NCI-H2196 (cell line): ENCODE data around the gene POLR3GL.
"Not testable (repeated sequence)": the region's sequence is repeated elsewhere in the genome, so short reads cannot be mapped to it uniquely, and the experiment has no call there.

Experiments used
- DNase-seq: peaks from one replicate; lab custom pipeline; 2025; ENCODE audit not compliant: unreplicated experiment; lab: John Stamatoyannopoulos, UW

Gene POLR3GL, protein sequence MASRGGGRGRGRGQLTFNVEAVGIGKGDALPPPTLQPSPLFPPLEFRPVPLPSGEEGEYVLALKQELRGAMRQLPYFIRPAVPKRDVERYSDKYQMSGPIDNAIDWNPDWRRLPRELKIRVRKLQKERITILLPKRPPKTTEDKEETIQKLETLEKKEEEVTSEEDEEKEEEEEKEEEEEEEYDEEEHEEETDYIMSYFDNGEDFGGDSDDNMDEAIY

DNA sequence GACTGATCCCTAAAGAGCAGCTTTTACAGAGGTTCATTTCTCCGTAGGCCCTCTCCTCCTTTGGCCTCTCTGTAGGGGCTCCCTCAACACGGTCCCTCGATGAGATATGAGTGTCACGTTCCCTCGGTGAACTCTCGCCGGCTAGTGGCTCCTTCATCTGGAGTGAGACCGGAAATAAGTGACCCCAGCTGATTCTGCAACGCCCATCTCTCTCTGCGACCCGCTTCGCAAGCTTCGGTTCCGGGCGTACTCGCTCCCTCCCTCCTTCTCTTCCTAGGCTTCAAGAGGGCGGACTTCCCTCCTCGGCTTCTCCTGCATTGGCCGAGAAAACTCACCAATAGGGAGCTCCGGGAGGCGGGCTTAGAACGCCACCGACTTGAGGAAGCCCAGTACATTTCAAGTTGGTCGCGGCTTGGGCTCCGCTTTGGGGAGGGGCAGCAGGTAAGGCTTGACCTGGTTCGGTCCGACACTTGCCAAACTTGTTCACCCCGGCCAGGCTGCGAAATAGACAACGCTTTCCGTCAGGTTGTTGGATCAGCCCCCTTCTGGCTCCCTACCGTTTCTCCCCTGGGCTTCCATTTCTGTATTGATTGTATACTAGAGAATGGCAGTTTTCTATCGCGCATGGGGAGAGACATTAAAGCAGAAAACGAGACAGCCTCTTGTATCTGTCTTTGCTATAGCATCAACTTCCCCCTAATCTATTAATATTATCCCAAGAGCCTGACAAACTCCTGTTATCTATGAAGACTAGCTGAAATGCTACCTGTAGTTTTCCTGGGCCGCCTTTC lies at the start of gene POLR3GL, which contains the start of gene ANKRD34A:
POLR3GL (plus strand) TSS at position 363 of the 791 bp plus-strand sequence. CDS start 10,176 bp downstream, outside the sequence.
ANKRD34A (minus strand) TSS at position 248 of the 791 bp plus-strand sequence. CDS start 2,816 bp downstream, outside the sequence.
- peak; percentile 95 for DNase-seq

DNA sequence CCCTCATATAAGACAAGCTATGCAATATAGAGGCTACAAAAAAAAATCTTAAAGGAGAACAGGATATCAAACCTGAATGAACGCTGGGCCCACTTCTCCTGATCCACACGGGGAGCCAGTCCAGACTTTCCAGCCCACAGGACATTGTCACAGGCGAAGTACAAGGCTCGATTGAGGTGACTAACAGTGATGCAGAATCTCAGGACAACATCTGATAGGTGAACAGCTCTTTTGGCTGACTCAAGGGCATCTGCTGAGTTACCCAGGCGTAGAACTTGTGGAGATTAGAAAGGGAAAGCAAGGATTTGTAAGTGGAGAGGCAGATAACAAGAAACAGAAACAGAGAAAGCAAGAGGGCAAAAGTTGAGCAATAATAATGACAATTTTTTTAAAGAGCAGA lies 47.7 kb upstream of the POLR3GL start:
- DNase-seq = no peak

DNA sequence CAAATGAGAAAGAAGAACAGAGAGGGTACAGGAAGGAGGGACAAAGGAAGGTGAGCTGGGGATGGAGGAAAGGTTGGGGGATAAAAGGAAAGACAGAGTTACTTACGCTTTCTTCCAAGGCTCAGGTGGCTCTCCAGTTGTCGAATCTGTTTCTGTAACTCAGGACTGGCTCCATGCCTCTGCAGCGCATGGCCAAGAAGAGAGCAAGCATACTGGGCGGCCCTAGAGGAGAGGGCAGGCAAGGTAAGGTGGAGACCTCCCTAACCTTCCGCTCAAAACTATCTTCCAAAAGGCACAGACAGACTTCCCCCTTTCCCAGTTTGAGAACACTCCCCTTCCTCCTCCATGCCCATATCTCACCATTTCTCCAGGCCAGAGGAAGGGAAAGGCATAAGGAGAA lies 46.9 kb upstream of the POLR3GL start:
- no peak for DNase-seq

DNA sequence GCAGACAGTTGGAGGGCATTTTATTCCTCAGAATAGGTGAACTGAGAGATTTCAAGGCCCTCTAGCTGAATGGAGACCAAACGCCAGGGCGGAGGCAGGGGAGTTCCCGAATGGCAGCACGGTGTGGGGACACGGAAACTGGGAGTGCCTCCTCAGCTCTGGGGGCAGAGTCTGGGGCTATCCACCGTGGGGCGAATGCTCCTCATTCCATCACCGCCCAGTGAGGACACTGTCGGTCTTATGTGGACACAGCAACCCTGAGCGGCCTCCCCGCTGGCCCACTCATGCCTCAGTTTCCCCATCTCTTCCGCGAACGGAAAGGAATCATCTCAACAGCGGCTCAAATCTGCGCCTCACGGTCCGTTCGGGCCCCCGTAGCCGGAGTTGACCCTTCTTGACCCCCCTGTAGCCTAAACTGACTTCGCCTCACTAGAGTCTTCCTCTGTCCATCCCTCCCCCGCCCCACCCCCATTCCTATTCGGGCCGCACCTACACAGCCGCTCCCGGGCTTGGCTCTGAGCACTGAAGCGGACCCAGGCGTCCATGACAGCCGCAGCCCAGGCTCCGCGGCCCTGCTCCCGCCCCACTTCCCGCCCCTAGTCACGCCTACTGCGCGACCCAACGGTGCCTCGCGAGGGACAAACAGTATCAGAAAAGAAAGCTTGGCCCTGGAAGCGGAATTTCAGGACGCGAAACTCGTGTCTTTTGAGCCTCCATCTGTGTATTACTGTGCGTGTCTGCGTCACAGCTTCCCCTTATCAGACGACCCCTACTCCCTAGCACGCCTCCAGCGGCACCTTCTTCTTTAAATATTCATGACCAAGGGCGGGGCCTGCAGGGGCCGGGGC lies 46.1 kb upstream of the POLR3GL start, which contains the start of gene PEX11B:
PEX11B (minus strand) TSS at position 574 of the 848 bp plus-strand sequence; CDS start at position 545, 29 bp downstream.
- peak; percentile 91 for DNase-seq

DNA sequence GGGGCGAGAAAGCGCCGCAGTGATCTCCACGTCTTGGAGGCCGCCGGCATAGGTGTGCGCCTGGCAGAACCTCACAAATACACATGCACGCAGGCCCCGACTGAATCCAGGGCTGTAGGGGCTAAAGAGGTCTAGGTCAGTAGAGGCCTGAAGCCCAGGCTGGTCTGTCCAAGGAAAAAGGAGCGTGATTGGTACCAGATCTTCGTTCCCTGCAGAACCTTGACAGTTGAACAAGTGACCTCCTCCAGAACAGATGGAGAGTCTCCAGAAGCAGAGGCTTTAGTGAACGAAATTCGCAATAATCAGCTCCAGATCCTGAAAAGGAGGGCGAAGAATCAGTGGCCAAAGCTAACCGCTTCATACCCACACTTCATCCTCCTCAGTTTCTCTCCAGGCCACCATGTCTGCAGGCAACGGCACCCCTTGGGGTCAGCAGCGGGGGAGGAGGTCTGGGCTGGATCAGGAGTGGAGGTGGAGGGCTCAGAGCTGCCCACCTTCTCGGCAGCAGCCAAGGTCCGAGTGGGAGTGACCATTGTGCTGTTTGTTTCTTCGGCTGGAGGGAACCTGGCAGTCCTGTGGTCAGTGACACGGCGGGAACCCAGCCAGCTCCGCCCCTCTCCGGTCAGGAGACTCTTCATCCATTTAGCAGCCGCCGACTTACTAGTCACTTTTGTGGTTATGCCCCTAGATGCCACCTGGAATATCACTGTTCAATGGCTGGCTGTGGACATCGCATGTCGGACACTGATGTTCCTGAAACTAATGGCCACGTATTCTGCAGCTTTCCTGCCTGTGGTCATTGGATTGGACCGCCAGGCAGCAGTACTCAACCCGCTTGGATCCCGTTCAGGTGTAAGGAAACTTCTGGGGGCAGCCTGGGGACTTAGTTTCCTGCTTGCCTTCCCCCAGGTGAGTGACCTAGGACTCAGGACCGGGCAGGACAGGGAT lies 45.2 kb upstream of the POLR3GL start:
- peak; percentile 48 for DNase-seq

DNA sequence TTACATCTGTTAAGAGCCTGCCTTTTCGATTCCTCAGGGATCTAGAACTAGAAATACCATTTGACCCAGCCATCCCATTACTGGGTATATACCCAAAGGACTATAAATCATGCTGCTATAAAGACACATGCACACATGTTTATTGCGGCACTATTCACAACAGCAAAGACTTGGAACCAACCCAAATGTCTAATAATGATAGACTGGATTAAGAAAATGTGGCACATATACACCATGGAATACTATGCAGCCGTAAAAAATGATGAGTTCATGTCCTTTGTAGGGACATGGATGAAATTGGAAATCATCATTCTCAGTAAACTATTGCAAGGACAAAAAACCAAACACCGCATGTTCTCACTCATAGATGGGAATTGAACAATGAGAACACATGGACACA lies 44.2 kb upstream of the POLR3GL start:
- DNase-seq = not testable (repeated sequence)

DNA sequence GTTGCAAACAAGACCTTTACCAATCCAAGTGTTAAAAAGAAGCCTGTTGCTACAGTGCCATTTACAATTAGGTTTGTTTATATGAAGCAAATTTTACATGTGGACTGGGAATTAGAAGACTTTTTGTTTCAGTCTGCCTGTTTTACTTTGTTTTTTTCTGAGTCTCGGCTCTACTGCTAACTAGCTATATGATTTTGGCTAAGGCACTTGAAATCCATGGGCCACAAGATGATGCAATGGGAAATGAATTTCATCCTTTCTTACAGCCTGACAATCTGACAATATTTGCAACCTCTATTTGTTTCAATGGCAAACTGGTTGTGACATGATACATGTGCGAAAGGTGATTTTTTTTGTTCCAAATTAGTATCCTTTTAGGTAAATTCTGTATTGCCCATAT lies 42.2 kb upstream of the POLR3GL start:
- no peak for DNase-seq

DNA sequence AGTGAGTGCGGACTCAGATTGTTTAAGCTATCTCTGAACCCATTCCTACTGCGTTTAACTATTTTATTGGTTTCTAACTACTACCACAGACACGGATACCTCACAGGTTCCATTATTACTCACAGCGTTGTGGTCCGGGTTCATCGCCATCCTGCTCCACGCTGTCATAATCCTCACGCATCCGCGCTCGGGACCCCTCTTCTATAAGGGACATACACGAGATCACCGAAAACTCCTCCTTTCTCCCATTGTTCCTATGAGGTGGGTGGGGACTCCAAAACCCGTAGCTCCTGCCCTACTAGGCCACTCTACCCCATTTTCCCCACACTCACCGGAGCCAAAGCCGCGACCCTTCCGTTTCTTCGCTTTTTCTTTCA lies 37.8 kb upstream of the POLR3GL start:
- no peak for DNase-seq

DNA sequence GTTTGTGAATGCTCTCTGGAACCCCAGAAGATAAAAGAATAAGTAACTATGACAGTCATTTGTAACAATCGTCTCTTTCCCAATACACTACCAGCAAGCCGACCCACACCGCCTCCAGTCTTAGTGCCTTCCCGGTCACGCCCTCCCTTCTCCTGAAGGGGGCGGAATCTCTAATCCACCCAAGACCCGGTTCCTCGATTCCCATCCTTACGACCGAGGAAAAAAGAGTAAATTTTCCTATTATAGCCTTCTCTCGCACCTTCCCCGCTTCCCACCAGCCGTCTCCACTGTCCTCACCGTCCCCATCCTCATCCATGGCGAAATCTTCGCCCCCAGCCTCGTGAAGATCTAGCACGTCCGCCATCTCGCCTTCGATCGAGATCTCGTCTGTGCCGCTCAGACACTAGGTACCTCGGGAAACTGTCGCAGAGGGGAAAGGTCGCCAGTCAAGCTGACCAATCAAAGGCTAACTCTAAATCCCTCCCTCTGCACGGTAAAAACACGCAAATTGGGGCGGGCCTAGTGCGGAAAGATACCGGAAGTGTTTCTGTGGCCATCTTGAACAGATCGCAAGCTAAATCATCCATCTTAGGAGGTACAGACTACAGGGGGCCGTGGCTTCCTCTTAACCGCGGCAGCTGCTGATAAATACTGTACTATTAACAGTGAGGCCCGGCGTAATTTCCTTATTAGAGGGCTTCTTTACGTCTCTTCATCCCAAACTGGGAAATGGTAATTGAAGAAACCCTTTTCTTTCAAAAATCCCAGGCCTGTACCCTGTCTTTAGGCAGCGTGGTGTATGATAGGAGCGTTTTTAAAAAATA lies 37.2 kb upstream of the POLR3GL start, which contains the start of gene RBM8A:
RBM8A (minus strand) TSS at position 422 of the 824 bp plus-strand sequence; CDS start at position 364, 58 bp downstream.
- peak; percentile 95 for DNase-seq

DNA sequence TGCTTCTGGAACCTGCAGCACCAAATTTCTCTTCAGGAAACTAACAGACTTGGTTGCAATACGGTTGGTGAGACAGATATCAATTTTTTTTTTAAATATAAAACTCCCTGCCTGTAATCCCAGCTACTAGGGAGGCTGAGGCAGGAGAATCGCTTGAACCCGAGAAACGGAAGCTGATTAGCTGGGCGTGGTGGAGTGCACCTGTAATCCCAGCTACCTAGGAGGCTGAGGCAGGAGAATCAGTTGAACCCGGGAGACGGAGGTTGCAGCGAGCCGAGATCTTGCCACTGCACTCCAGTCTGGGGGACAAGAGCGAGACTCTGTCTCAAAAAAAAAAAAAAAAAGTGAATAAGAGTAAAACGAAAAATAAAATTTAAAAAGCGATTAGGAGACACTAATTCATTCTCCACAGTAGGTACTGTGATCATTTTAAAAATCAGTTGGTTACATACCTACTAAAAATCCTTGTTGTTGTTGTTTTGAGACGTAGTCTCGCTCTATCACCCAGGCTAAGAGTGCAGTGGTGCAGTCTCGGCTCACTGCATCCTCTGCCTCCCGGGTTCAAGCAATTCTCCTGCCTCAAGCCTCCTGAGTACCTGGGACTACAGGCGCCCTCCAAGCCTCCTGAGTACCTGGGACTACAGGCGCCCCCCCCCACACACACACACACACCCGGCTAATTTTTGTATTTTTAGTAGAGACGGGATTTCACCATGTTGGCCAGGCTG lies 36.4 kb upstream of the POLR3GL start:
- no peak for DNase-seq

DNA sequence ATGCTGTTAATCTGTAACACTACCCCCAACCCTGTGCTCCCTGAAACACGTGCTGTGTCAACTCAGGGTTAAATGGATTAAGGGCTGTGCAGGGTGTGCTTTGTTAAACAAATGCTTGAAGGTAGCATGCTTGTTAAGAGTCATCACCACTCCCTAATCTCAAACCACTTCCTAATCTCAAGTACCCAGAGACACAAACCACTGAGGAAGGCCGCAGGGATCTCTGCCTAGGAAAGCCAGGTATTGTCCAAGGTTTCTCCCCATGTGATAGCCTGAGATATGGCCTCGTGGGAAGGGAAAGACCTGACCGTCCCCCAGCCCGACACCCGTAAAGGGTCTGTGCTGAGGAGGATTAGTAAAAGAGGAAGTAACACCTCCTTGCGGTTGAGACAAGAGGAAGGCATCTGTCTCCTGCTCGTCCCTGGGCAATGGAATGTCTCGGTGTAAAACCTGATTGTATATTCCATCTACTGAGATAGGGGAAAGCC lies 31.9 kb upstream of the POLR3GL start:
- DNase-seq = not testable (repeated sequence)

DNA sequence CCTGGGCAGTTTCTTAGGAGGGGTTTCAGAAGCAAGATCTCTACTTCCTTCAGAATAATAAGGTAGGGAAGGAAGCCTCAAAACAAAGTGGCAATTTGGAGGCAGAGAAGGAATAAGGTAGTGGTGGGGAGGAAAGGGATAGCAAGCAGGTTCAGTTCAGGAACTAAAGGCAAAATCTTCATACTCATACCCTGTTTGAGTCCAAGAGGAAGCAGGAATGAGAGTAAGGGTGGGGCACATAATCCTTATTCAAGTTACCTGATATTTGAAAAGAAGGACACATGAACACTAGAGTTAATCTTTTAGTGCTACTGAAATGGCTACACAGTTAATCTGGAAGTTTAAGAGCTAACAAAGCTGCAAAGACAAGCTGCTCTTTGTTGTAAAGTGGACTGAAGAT lies 28.8 kb upstream of the POLR3GL start:
- no peak for DNase-seq

DNA sequence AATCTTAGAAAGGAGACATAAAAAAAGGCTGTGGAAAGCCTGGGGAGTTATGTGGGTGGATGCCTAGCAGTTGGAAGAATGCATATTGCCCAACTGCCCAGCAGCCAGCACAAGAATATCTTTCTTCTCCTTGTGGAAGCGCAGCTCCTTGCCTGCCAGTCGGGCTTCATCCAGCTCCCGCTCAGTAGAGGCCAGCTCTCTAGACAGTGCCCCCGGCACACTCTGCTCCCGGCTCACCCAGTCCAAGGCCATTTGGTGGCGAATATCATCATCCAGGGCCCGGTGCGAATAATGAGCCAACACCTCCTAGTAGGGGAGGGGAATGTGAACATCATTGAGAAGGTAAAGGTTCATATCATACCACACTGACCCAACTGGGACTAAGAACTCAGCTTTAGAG lies 28.2 kb upstream of the POLR3GL start:
- DNase-seq = no peak

DNA sequence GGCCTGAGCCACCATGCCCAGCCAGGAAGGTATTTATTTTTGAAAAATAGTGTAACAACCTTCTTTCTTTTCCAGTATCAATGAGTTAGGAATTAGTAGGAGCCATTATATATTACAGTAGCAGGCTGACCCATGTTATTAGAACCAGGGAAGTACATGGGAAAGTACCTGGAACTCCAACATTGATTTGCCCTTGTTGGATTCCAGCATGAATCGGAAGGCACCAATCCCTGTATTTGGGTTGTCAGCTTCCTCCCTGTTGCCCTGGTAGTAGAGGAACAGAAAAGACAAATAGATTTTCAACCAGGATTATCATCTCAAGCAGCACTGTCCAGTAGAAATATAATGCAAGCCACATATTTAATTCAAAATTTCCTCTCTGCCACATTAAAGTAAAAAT lies 27.1 kb upstream of the POLR3GL start:
- DNase-seq = no peak

DNA sequence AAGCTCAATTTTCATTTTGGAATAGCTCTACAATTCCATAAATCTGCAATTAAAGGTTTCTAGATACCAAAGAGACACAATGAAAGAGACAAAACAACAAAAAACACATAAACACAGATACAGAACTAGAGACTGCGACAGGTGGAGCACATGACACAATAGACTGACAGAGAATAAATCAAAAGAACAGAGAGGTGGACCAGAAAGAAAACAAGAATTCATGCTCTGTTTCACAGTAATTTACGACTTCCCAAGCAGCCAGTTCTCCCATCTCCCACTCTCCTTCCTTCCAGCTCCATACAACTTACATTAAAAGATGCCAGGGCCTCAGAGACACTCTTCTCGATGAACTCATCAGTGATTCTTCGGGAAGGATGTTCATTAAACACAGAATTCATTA lies 22.1 kb upstream of the POLR3GL start:
- DNase-seq = no peak

DNA sequence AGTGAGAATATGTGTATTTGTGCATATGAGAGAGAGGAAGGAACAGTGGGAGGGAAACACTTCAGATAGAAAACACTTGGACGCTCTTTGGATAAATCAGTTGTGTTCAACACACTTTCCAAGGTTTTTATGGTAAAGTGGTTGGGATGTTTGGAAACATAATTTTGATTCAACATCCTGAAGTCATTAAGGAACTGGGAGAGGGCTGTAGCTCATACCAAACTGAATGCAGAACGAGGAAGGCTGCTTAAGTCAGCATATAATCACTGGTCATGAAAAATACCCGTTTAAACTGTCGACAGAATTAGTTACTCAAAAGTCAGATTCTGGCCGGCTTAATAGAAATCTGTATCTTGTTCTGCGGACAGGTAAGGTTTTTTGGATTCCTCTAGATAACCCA lies 21.6 kb upstream of the POLR3GL start:
- no peak for DNase-seq

DNA sequence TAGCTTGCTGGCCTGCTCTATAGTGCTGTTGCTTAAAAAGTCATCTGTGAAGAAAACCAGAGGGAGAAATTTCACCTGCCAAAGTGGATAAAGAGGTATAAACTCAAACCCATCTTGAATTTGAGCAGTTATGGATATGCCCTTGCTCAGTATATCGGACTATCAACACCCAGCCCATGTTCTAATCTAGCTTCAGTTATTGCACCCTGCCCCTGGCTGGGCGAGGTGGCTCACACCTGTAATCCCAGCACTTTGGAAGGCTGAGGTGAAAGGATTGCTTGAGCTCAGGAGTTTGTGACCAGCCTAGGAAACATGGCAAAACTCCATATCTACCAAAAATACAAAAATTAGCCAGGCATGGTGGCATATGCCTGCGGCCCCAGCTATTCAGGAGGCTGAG lies 20.0 kb upstream of the POLR3GL start:
- no peak for DNase-seq

DNA sequence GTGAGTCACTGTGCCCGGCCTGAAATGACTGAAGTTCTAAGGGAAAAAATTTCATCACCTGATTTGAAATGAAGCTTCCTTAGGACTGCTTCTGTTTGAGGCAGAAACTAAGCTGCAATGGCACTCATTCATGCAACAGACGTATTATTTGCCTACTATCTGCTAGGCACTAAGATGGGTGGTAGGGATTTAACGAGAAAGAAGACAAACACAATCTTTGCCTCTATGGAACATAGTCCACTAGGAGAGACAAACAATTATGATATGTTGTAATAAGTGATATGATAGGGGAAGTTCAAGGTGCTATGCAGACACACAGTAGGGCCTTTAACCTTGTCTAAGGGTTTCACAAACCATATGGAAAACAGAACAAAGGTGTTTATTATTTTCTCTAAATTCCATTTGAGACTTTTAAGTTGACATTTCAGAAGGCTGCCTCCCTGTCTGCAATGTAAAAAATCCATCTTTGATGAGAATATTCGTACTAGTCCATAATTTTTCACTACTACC lies 18.0 kb upstream of the POLR3GL start:
- no peak for DNase-seq
